Activated CD4-positive, alpha-beta T cell treated with anti-CD3 and anti-CD28 coated beads for 36 hours (primary cell): Measurements from ENCODE around the gene TNFSF13B. TPM values are rescaled to one million over a fixed set of nuclear protein-coding genes. Genes with fewer than 3 reads are reported as not detected.

Source experiments
- ATAC-seq: fragments of 200-7000 bp; cut with Tn5 transposase; one replicate; pipeline ENCODE4 v1.10.0; 2021; ENCODE audit warnings: mild to moderate bottlenecking, moderate library complexity
- CTCF ChIA-PET: fragments of 350-600 bp; sonication (Branson Sonifier 250); formaldehyde crosslinking; loops from one replicate; lab custom pipeline; 2021; ENCODE audit warnings: antibody characterized with exemption; lab: Charles Lee
- POLR2A ChIA-PET: fragments of 350-600 bp; sonication (Branson Sonifier 250); formaldehyde crosslinking; loops from one replicate; lab custom pipeline; 2021; ENCODE audit warnings: antibody characterized with exemption, inconsistent platforms; lab: Charles Lee
- DNase-seq: peaks from one replicate; pipeline ENCODE4 v3.0.0-alpha.2; 2020
- H3K27ac Mint-ChIP-seq: one replicate; pipeline ENCODE4 v1.8.0; 2021; ENCODE audit warnings: mixed read lengths
- H3K27me3 Mint-ChIP-seq: one replicate; pipeline ENCODE4 v1.8.0; 2021; ENCODE audit warnings: mixed read lengths
- H3K36me3 Mint-ChIP-seq: one replicate; pipeline ENCODE4 v1.8.0; 2021; ENCODE audit warnings: low read depth, mixed read lengths
- H3K4me1 Mint-ChIP-seq: one replicate; pipeline ENCODE4 v1.8.0; 2021; ENCODE audit warnings: mixed read lengths
- H3K4me3 Mint-ChIP-seq: one replicate; pipeline ENCODE4 v1.8.0; 2021; ENCODE audit warnings: mild to moderate bottlenecking, moderate library complexity, mixed read lengths
- H3K9me3 Mint-ChIP-seq: one replicate; pipeline ENCODE4 v1.8.0; 2021; ENCODE audit warnings: low read depth, mixed read lengths
- intact Hi-C, 2 experiments: fragments of 100-400 bp; cut with DNase I in 1 of 2; cut with micrococcal nuclease in 1 of 2; formaldehyde crosslinking; loops; one replicate each; pipeline versions ENCODE4 v1.14.2 to v1.15.1; 2022 to 2024; cut with DNase I, micrococcal nuclease
- total RNA-seq, 2 experiments: library from RNA; stranded (reverse); gene quantifications; one replicate each; pipeline ENCODE4 v1.2.3, GENCODE V29; 2021

Gene TNFSF13B
- total RNA-seq, 2 experiments from 2014 or later: 2.3 to 2.4 TPM

GRCh38 chr13:108350579-108350978, 81.1 kb downstream of the TNFSF13B start:
- intact Hi-C loops: no loop called here
- Mint-ChIP-seq H3K27ac (no peak overlapping the region), H3K9me3 (no peaks in the 10 kb centered on the region), H3K27me3 (no peaks in the 10 kb centered on the region), H3K36me3 (no peaks in the 10 kb centered on the region), H3K4me3 (no peak overlapping the region), H3K4me1 (peaks cover 5% of the 10 kb centered on the region)
- ChIA-PET CTCF (interaction anchor here (0.6 kb wide), 1 partner anchor 1466 kb away, joined by 3 read pairs; no protein-coding TSS in a partner anchor), POLR2A (no interaction called here)
- no peak for ATAC-seq
- no peak for DNase-seq

DNA sequence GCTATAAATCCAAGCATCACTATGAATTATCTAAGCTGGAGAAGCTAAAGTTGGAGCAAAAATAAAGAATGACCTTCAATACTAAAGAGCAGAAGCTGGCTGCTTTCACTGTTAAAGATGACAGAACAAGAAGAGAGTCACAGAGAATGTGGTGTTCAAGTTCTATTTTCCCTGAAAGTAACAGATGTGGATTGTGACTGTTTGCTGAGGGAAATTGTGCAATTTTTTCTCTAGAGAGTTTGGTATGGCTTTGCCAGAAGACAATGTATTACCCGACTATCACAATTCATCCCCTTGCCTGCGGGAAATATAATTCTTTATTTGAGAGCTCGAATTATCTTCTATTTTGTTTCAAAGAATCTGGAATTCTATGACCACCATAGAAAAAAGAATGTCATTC, 83.1 kb downstream of the TNFSF13B start:
- H3K9me3 Mint-ChIP-seq: no peaks in the 10 kb centered on the region
- no peak for ATAC-seq
- peaks cover 2% of the 10 kb centered on the region for H3K4me1 Mint-ChIP-seq
- intact Hi-C loops: no loop called here
- ChIA-PET CTCF (interaction anchor here (0.9 kb wide), 1 partner anchor 50 kb away, joined by 3 read pairs; no protein-coding TSS in a partner anchor), POLR2A (no interaction called here)
- H3K36me3 Mint-ChIP-seq: no peaks in the 10 kb centered on the region
- no peak for DNase-seq
- H3K27me3 Mint-ChIP-seq: no peaks in the 10 kb centered on the region
- no peak overlapping the region for H3K4me3 Mint-ChIP-seq
- H3K27ac Mint-ChIP-seq: no peak overlapping the region

DNA sequence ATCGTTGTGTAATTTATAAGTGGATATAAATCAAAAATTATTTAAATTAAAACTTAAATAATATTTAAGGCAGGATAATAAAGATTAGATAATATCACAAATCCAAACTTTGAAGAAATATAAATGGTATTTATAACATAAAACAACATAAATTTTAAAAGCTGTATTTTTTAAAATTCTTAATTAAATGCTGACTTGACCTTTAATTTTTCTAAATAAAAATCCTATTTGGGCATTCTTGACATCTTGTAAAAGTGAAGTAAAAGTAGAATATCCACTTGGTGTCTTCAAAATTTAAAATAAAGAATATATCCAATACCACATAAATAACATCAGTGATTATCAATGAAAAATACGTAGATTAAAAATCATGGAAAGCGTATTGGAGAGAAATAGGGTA, 87.7 kb downstream of the TNFSF13B start:
- H3K4me3 Mint-ChIP-seq: no peak overlapping the region
- H3K4me1 Mint-ChIP-seq: no peaks in the 10 kb centered on the region
- no peaks in the 10 kb centered on the region for H3K36me3 Mint-ChIP-seq
- no peaks in the 10 kb centered on the region for H3K9me3 Mint-ChIP-seq
- POLR2A ChIA-PET: no interaction called here
- CTCF ChIA-PET: no interaction called here
- no peak overlapping the region for H3K27ac Mint-ChIP-seq
- no peak for DNase-seq
- peaks cover 6% of the 10 kb centered on the region for H3K27me3 Mint-ChIP-seq
- ATAC-seq: no peak
- intact Hi-C loops: no loop called here

Other genes with a start within 250 kb of the TNFSF13B start
- gene LIG4, start 54.2 kb upstream of the TNFSF13B start, total RNA-seq: 1 to 10 TPM; 5.8 to 6.0 TPM
- 1 to 10 TPM; 3.4 to 4.4 TPM for gene ABHD13, start 51.3 kb upstream of the TNFSF13B start, total RNA-seq